ENCODE results near the gene MAP4K1.

Gene MAP4K1

DNA sequence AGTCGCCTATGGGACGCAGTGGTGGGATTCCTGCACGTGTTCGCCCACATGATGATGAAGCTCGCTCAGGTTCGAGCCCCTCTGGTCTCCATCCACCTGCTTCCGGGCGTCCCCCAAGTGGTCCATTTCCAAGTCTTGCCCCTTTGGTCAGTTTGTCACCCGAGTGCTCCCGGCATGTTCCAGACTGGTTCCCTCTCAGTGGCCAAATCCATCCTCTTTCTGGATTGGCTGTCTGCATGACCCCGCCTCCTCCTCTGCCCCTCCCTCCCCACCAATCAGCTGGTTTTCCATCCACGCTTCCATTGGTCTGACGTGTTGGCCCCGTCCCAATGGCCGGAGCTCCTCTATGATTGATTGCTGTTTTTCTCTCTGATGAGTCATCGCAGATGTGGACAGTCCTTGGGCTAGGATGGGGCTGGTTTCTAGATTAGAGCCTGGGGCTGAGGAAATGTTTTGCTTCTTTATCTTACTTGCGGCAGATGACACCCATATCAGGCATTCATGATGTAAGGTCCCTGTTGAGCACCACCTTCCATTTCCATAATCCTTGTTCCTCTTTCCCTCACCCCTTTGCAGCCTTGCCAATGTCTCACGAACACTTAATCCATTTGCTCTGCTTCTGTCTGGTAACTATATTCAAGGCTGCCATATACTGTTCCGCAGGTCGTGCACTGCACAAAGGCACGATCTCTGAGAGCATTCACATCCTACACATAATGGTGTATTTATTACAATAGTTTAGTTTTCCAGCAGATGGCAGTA, 73.8 kb downstream of the MAP4K1 start (continued):
- TF ChIP-seq ZNF112 (tag by site-specific recombination; IDR thresholded peaks at IDR 0.05) (no peak), ZNF266 (tag by site-specific recombination; IDR thresholded peaks at IDR 0.05; ENCODE audit: low read depth) (no peak), SCRT2 (tag by site-specific recombination; IDR thresholded peaks at IDR 0.05) (peak; percentile 79), IKZF3 (tag by site-specific recombination; IDR thresholded peaks at IDR 0.05) (peak; percentile 52), ZNF354C (tag by site-specific recombination; IDR thresholded peaks at IDR 0.05; ENCODE audit: borderline replicate concordance, low read depth) (no peak), ZNF133 (tag by site-specific recombination; IDR thresholded peaks at IDR 0.05) (no peak), ZNF623 (tag by site-specific recombination; IDR thresholded peaks at IDR 0.05) (no peak; the same call in 1 of the 2 replicates), ZNF544 (tag by site-specific recombination; IDR thresholded peaks at IDR 0.05) (no peak), KLF9 (tag by site-specific recombination; IDR thresholded peaks at IDR 0.05; ENCODE audit: low read depth) (peak; percentile 43), BCL11A (tag by site-specific recombination; IDR thresholded peaks at IDR 0.05; ENCODE audit: low read depth) (peak; percentile 99), ZNF174 (tag by site-specific recombination; IDR thresholded peaks at IDR 0.05) (no peak), ZNF555 (tag by site-specific recombination; conservative IDR thresholded peaks at IDR 0.05) (no peak), ZNF350 (tag by site-specific recombination; IDR thresholded peaks at IDR 0.05) (no peak), ZNF654 (tag by site-specific recombination; IDR thresholded peaks at IDR 0.05; ENCODE audit: low read depth) (peak; percentile 98), KLF16 (tag by site-specific recombination; IDR thresholded peaks at IDR 0.05) (peak; percentile 91), ZFHX2 (tag by site-specific recombination; conservative IDR thresholded peaks at IDR 0.05) (peak; percentile 66), REPIN1 (tag by site-specific recombination; IDR thresholded peaks at IDR 0.05; ENCODE audit: low read depth) (peak; percentile 88; the same call in 1 of the 2 replicates), YY1 (tag by site-specific recombination; IDR thresholded peaks at IDR 0.05) (peak; percentile 42), BCL11B (tag by site-specific recombination; IDR thresholded peaks at IDR 0.05; ENCODE audit: low read depth) (peak; percentile 47; the same call in 1 of the 2 replicates), ZBTB17 (tag by site-specific recombination; IDR thresholded peaks at IDR 0.05) (peak; percentile 100), ZNF664 (tag by site-specific recombination; IDR thresholded peaks at IDR 0.05) (peak; percentile 89), ZNF768 (tag by site-specific recombination; IDR thresholded peaks at IDR 0.05) (0 out of 2 replicates have a peak, but pooled peaks have one; percentile 52), ZNF776 (tag by site-specific recombination; IDR thresholded peaks at IDR 0.05; ENCODE audit: borderline replicate concordance) (no peak), ZNF37A (tag by site-specific recombination; IDR thresholded peaks at IDR 0.05) (no peak), ZNF501 (tag by site-specific recombination; IDR thresholded peaks at IDR 0.05) (peak; percentile 95; the same call in 1 of the 2 replicates)
- TF ChIP-seq, protein P1, sequence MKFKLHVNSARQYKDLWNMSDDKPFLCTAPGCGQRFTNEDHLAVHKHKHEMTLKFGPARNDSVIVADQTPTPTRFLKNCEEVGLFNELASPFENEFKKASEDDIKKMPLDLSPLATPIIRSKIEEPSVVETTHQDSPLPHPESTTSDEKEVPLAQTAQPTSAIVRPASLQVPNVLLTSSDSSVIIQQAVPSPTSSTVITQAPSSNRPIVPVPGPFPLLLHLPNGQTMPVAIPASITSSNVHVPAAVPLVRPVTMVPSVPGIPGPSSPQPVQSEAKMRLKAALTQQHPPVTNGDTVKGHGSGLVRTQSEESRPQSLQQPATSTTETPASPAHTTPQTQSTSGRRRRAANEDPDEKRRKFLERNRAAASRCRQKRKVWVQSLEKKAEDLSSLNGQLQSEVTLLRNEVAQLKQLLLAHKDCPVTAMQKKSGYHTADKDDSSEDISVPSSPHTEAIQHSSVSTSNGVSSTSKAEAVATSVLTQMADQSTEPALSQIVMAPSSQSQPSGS (tag by site-specific recombination; IDR thresholded peaks at IDR 0.05; ENCODE audit: low read depth): peak; percentile 88
- TF ChIP-seq, protein P2, sequence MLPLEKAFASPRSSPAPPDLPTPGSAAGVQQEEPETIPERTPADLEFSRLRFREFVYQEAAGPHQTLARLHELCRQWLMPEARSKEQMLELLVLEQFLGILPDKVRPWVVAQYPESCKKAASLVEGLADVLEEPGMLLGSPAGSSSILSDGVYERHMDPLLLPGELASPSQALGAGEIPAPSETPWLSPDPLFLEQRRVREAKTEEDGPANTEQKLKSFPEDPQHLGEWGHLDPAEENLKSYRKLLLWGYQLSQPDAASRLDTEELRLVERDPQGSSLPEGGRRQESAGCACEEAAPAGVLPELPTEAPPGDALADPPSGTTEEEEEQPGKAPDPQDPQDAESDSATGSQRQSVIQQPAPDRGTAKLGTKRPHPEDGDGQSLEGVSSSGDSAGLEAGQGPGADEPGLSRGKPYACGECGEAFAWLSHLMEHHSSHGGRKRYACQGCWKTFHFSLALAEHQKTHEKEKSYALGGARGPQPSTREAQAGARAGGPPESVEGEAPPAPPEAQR (tag by site-specific recombination; IDR thresholded peaks at IDR 0.05): peak; percentile 22; the same call in 1 of the 2 replicates
- TF ChIP-seq, protein P3, sequence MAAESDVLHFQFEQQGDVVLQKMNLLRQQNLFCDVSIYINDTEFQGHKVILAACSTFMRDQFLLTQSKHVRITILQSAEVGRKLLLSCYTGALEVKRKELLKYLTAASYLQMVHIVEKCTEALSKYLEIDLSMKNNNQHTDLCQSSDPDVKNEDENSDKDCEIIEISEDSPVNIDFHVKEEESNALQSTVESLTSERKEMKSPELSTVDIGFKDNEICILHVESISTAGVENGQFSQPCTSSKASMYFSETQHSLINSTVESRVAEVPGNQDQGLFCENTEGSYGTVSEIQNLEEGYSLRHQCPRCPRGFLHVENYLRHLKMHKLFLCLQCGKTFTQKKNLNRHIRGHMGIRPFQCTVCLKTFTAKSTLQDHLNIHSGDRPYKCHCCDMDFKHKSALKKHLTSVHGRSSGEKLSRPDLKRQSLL (tag by site-specific recombination; IDR thresholded peaks at IDR 0.05): no peak
- TF ChIP-seq, protein P4, sequence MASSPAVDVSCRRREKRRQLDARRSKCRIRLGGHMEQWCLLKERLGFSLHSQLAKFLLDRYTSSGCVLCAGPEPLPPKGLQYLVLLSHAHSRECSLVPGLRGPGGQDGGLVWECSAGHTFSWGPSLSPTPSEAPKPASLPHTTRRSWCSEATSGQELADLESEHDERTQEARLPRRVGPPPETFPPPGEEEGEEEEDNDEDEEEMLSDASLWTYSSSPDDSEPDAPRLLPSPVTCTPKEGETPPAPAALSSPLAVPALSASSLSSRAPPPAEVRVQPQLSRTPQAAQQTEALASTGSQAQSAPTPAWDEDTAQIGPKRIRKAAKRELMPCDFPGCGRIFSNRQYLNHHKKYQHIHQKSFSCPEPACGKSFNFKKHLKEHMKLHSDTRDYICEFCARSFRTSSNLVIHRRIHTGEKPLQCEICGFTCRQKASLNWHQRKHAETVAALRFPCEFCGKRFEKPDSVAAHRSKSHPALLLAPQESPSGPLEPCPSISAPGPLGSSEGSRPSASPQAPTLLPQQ (tag by site-specific recombination; IDR thresholded peaks at IDR 0.05): peak; percentile 88
- TF ChIP-seq, protein P5, sequence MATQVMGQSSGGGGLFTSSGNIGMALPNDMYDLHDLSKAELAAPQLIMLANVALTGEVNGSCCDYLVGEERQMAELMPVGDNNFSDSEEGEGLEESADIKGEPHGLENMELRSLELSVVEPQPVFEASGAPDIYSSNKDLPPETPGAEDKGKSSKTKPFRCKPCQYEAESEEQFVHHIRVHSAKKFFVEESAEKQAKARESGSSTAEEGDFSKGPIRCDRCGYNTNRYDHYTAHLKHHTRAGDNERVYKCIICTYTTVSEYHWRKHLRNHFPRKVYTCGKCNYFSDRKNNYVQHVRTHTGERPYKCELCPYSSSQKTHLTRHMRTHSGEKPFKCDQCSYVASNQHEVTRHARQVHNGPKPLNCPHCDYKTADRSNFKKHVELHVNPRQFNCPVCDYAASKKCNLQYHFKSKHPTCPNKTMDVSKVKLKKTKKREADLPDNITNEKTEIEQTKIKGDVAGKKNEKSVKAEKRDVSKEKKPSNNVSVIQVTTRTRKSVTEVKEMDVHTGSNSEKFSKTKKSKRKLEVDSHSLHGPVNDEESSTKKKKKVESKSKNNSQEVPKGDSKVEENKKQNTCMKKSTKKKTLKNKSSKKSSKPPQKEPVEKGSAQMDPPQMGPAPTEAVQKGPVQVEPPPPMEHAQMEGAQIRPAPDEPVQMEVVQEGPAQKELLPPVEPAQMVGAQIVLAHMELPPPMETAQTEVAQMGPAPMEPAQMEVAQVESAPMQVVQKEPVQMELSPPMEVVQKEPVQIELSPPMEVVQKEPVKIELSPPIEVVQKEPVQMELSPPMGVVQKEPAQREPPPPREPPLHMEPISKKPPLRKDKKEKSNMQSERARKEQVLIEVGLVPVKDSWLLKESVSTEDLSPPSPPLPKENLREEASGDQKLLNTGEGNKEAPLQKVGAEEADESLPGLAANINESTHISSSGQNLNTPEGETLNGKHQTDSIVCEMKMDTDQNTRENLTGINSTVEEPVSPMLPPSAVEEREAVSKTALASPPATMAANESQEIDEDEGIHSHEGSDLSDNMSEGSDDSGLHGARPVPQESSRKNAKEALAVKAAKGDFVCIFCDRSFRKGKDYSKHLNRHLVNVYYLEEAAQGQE (tag by site-specific recombination; IDR thresholded peaks at IDR 0.05): 0 out of 2 replicates have a peak, but pooled peaks have one; percentile 28
